Activated CD8-positive, alpha-beta T cell treated with anti-CD3 and anti-CD28 coated beads for 36 hours (primary cell): ENCODE data around the gene CDKAL1. TPM values are rescaled to one million over a fixed set of nuclear protein-coding genes. Genes with fewer than 3 reads are reported as not detected.

Experiments
- ATAC-seq: fragments of 200-7000 bp; cut with Tn5 transposase; one replicate; pipeline ENCODE4 v1.10.0; 2021; ENCODE audit warnings: mild to moderate bottlenecking, moderate library complexity
- CTCF ChIA-PET: fragments of 350-600 bp; sonication (Branson Sonifier 250); formaldehyde crosslinking; loops from one replicate; lab custom pipeline; 2021; ENCODE audit warnings: antibody characterized with exemption; lab: Charles Lee
- POLR2A ChIA-PET: fragments of 350-600 bp; sonication (Branson Sonifier 250); formaldehyde crosslinking; loops from one replicate; lab custom pipeline; 2021; ENCODE audit warnings: antibody characterized with exemption; lab: Charles Lee
- DNase-seq: peaks from one replicate; pipeline ENCODE4 v3.0.0-alpha.2; 2020
- H3K27ac Mint-ChIP-seq: one replicate; pipeline ENCODE4 v1.8.0; 2021; ENCODE audit warnings: mild to moderate bottlenecking, mixed read lengths
- H3K27me3 Mint-ChIP-seq: one replicate; pipeline ENCODE4 v1.8.0; 2021; ENCODE audit warnings: mixed read lengths
- H3K36me3 Mint-ChIP-seq: one replicate; pipeline ENCODE4 v1.8.0; 2021; ENCODE audit warnings: low read depth, mixed read lengths
- H3K4me1 Mint-ChIP-seq: one replicate; pipeline ENCODE4 v1.8.0; 2021; ENCODE audit warnings: low read depth, mixed read lengths
- H3K4me3 Mint-ChIP-seq: one replicate; pipeline ENCODE4 v1.8.0; 2021; ENCODE audit warnings: mild to moderate bottlenecking, moderate library complexity, mixed read lengths
- H3K9me3 Mint-ChIP-seq: one replicate; pipeline ENCODE4 v1.8.0; 2021; ENCODE audit warnings: mixed read lengths
- intact Hi-C: fragments of 100-400 bp; cut with micrococcal nuclease; formaldehyde crosslinking; loops from one replicate; pipeline ENCODE4 v1.10.0; 2022
- total RNA-seq, 2 experiments: library from RNA; stranded (reverse); gene quantifications; one replicate each; pipeline ENCODE4 v1.2.3, GENCODE V29; 2021
- TF ChIP-seq, protein P1 (sequence below): fragments of 200-600 bp; IDR thresholded peaks from one replicate; pipeline ENCODE4 v1.8.0; 2022; ENCODE audit warnings: antibody characterized with exemption, mild to moderate bottlenecking

Gene CDKAL1
- total RNA-seq, 2 experiments from 2014 or later = 21.6 to 23.6 TPM

DNA sequence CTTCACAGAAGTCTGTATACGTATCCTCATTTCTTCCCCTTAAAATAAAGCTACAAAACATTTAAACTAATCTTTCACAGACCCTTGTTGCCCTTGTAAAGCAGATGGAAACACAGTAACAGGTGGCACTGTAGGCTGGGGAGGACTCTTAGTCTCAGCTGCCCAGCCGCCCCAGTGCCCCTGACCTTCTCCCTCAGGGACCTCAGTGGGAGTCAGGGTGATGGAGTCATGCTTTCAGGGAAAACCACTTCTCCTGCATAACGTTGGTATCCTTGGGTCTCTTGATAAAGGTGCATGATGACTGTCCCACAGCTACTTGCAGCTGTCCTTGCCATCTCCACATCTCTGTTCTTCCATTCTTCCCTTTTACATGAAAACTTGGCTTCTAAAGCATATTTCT, 198.6 kb downstream of the CDKAL1 start:
- CTCF ChIA-PET = no interaction called here
- intact Hi-C loops = no loop called here
- Mint-ChIP-seq H3K36me3 (peaks cover 6% of the 10 kb centered on the region), H3K27ac (no peak overlapping the region), H3K27me3 (no peaks in the 10 kb centered on the region), H3K9me3 (no peaks in the 10 kb centered on the region), H3K4me1 (peaks cover 6% of the 10 kb centered on the region), H3K4me3 (no peak overlapping the region)
- POLR2A ChIA-PET = no interaction called here
- TF ChIP-seq, protein P1, sequence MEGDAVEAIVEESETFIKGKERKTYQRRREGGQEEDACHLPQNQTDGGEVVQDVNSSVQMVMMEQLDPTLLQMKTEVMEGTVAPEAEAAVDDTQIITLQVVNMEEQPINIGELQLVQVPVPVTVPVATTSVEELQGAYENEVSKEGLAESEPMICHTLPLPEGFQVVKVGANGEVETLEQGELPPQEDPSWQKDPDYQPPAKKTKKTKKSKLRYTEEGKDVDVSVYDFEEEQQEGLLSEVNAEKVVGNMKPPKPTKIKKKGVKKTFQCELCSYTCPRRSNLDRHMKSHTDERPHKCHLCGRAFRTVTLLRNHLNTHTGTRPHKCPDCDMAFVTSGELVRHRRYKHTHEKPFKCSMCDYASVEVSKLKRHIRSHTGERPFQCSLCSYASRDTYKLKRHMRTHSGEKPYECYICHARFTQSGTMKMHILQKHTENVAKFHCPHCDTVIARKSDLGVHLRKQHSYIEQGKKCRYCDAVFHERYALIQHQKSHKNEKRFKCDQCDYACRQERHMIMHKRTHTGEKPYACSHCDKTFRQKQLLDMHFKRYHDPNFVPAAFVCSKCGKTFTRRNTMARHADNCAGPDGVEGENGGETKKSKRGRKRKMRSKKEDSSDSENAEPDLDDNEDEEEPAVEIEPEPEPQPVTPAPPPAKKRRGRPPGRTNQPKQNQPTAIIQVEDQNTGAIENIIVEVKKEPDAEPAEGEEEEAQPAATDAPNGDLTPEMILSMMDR = no peak
- DNase-seq = no peak
- no peak for ATAC-seq

DNA sequence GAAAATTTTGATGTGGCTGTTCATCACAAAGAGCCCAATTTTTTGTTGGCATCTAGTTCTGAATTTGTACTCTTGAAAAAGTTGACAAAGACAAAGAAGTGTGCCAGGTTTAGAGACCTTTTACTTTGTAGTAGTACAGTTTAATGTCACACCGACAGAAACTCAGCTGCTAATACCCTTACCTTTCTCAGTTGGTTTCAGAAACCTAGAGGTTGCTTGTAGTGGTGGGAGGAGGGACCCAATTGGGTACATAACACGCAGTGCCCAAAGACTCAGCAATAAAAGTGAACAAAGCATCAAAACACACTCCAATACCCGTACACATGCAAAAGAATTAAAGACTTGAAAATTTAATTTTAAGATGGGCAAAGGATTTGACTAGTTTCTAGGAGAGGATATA, 203.7 kb downstream of the CDKAL1 start:
- peaks cover 3% of the 10 kb centered on the region for H3K9me3 Mint-ChIP-seq
- H3K27ac Mint-ChIP-seq = no peak overlapping the region
- CTCF ChIA-PET = interaction anchor here (0.7 kb wide), 1 partner anchor 421 kb away, joined by 3 read pairs; no protein-coding TSS in a partner anchor
- POLR2A ChIA-PET = no interaction called here
- TF ChIP-seq, protein P1 = no peak
- H3K36me3 Mint-ChIP-seq = peaks cover 30% of the 10 kb centered on the region
- H3K4me1 Mint-ChIP-seq = peaks cover 4% of the 10 kb centered on the region
- DNase-seq = no peak
- intact Hi-C loops = no loop called here
- H3K27me3 Mint-ChIP-seq = no peaks in the 10 kb centered on the region
- no peak overlapping the region for H3K4me3 Mint-ChIP-seq
- ATAC-seq = no peak

DNA sequence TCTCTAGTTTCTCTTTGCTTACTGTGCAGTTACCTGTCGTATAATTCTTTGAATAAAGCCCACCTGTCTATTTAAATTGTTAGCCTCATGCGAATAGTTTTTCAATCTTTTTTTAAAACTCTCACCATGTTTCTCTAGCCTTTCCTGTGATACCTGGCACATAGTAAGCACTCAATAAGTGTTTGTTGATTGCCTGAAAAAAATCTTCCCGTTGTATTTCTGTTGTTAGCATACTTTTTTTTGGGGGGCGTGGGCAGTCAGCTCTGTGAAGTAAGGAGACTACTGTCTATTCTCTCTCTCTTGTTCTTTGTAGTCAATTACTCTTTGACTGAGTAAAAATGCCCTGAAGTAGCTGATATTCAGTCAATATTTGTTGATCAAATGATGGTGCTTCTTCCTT, 205.8 kb downstream of the CDKAL1 start:
- CTCF ChIA-PET = no interaction called here
- POLR2A ChIA-PET = interaction anchor here (0.7 kb wide), 1 partner anchor 70 kb away, joined by 3 read pairs; no protein-coding TSS in a partner anchor
- Mint-ChIP-seq H3K27ac (no peak overlapping the region), H3K4me3 (no peak overlapping the region), H3K9me3 (peaks cover 3% of the 10 kb centered on the region), H3K27me3 (no peaks in the 10 kb centered on the region), H3K4me1 (peaks cover 4% of the 10 kb centered on the region), H3K36me3 (peaks cover 30% of the 10 kb centered on the region)
- no peak for ATAC-seq
- intact Hi-C loops = no loop called here
- TF ChIP-seq, protein P1 = no peak
- no peak for DNase-seq

DNA sequence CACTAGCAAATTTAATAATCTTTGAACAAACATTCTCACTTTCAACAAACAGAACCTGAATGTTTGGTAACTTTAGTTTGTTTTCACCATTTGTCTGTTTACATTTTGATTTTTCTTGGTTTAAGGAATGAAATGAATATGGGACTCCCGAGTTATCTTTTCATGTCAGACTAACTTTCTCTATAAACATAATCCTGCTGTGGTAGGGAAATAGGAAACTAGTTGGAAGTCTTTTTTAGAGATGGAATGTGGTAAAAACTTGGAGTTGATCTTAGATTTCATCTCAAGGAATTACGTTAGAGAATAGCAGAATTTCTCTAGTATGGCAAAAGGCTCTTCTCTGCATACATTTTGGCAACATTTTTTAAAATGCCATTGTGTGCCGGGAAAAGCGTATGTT, 206.5 kb downstream of the CDKAL1 start:
- ChIA-PET POLR2A (no interaction called here), CTCF (no interaction called here)
- peaks cover 4% of the 10 kb centered on the region for H3K4me1 Mint-ChIP-seq
- no peaks in the 10 kb centered on the region for H3K27me3 Mint-ChIP-seq
- intact Hi-C loops = no loop called here
- peaks cover 30% of the 10 kb centered on the region for H3K36me3 Mint-ChIP-seq
- TF ChIP-seq, protein P1 = no peak
- H3K4me3 Mint-ChIP-seq = no peak overlapping the region
- H3K27ac Mint-ChIP-seq = no peak overlapping the region
- ATAC-seq = no peak
- DNase-seq = no peak
- peaks cover 3% of the 10 kb centered on the region for H3K9me3 Mint-ChIP-seq

DNA sequence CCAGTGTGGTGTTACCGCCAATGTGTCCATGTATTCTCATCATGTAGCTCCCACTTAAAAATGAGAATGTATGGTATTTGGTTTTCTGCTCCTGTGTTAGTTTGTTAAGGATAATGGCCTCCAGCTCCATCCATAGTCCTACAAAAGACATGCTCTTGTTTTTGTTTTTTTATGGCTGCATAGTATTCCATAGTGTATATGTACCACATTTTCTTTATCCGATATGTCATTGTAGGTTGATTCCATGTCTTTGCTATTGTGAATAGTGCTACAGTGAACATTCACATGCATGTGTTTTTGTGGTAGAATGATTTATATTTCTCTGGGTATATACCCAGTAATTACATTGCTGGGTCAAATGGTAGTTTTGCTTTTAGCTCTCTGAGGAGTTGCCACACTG, 207.2 kb downstream of the CDKAL1 start:
- DNase-seq (no peak), ATAC-seq (no peak)
- intact Hi-C loops = no loop called here
- POLR2A ChIA-PET = no interaction called here
- TF ChIP-seq, protein P1 = no peak
- H3K9me3 Mint-ChIP-seq = peaks cover 3% of the 10 kb centered on the region
- H3K27me3 Mint-ChIP-seq = no peaks in the 10 kb centered on the region
- peaks cover 10% of the 10 kb centered on the region for H3K4me1 Mint-ChIP-seq
- H3K36me3 Mint-ChIP-seq = peaks cover 30% of the 10 kb centered on the region
- no peak overlapping the region for H3K27ac Mint-ChIP-seq
- CTCF ChIA-PET = no interaction called here
- H3K4me3 Mint-ChIP-seq = no peak overlapping the region
